ENCODE data around the gene ABCG1. TPM values are rescaled to one million over a fixed set of nuclear protein-coding genes. Genes with fewer than 3 reads are reported as not detected.
A peak's percentile ranks its signal among the peaks of the same experiment; 100 is the strongest.

Gene ABCG1
- total and polyA plus RNA-seq, 4 experiments from 2014 or later, result 1.5 to 19.6 (median 9.5) TPM

- H3K27ac ChIP-seq (ENCODE audit: low read depth, low read length), result no peak overlapping the region
- intact Hi-C loops (cut with micrococcal nuclease), result no loop called here
- H3K9me3 ChIP-seq (ENCODE audit: control insufficient read depth in 1 of 2, low read length in 2 of 2), result no peaks in the 10 kb centered on the region
- H3K4me1 ChIP-seq (ENCODE audit: insufficient read depth, low read length), result peaks cover 8% of the 10 kb centered on the region
- ChIA-PET POLR2A (ENCODE audit: partially characterized antibody) (interaction anchor here (0.7 to 1.1 kb wide), 2 partner anchors 28 to 281 kb away, joined by 3 read pairs; no protein-coding TSS in a partner anchor), CTCF (ENCODE audit: partially characterized antibody) (no interaction called here)
- Mint-ChIP-seq H3K4me3 (no peak overlapping the region), H3K27ac (peak overlapping the region in 1 of 7 donors; percentile 40), H3K36me3 (peaks cover 3 to 7% of the 10 kb centered on the region in 2 donors), H3K4me1 (peaks cover 7 to 11% (median 11%) of the 10 kb centered on the region in 4 donors), H3K9me3 (peaks cover 0 to 10% (median 2%) of the 10 kb centered on the region in 8 donors), H3K27me3 (no peaks in the 10 kb centered on the region)
- no peaks in the 10 kb centered on the region for H3K27me3 ChIP-seq (ENCODE audit: insufficient read depth, low read length)
- H3K36me3 ChIP-seq (ENCODE audit: insufficient read depth, low read length), result no peaks in the 10 kb centered on the region
- DNase-seq, result no peak
- H3K4me3 ChIP-seq (ENCODE audit: low read length in 2 of 2), result no peak overlapping the region
Observed at GRCh38 chr21:42215942-42216725, 2.8 kb upstream of the ABCG1 start.

GRCh38 chr21:42216726-42217572 is 2.0 kb upstream of the ABCG1 start:
- no peak for DNase-seq
- Mint-ChIP-seq H3K9me3 (peaks cover 0 to 10% (median 2%) of the 10 kb centered on the region in 8 donors), H3K27me3 (no peaks in the 10 kb centered on the region), H3K36me3 (peaks cover 3 to 10% of the 10 kb centered on the region in 2 donors), H3K27ac (peak overlapping the region in 4 of 7 donors; percentile 40 to 82 (median 74)), H3K4me3 (peak overlapping the region in 5 of 8 donors; percentile 28 to 65 (median 55)), H3K4me1 (peaks cover 10 to 19% (median 17%) of the 10 kb centered on the region in 4 donors)
- no peaks in the 10 kb centered on the region for H3K9me3 ChIP-seq (ENCODE audit: control insufficient read depth in 1 of 2, low read length in 2 of 2)
- peaks cover 16% of the 10 kb centered on the region for H3K4me1 ChIP-seq (ENCODE audit: insufficient read depth, low read length)
- no peaks in the 10 kb centered on the region for H3K36me3 ChIP-seq (ENCODE audit: insufficient read depth, low read length)
- H3K27me3 ChIP-seq (ENCODE audit: insufficient read depth, low read length), result no peaks in the 10 kb centered on the region
- CTCF ChIA-PET (ENCODE audit: partially characterized antibody), result no interaction called here
- intact Hi-C loops (cut with micrococcal nuclease), result no loop called here
- no peak overlapping the region for H3K4me3 ChIP-seq (ENCODE audit: low read length in 2 of 2)
- POLR2A ChIA-PET (ENCODE audit: partially characterized antibody), result interaction anchor here (0.7 kb wide), 1 partner anchor 280 kb away, joined by 3 read pairs; no protein-coding TSS in a partner anchor
- H3K27ac ChIP-seq (ENCODE audit: low read depth, low read length), result no peak overlapping the region

- intact Hi-C loops (cut with micrococcal nuclease), result loop anchor here (1.0 kb wide), 3 partner anchors 9 to 31 kb away; no protein-coding TSS in a partner anchor
- peaks cover 0 to 10% (median 2%) of the 10 kb centered on the region in 8 donors for H3K9me3 Mint-ChIP-seq
- DNase-seq, result no peak
Observed at GRCh38 chr21:42219606-42220137, 732 bp downstream of the ABCG1 start.

GRCh38 chr21:42220138-42220701 is 1.3 kb downstream of the ABCG1 start:
- H3K4me1 Mint-ChIP-seq, result peaks cover 20 to 44% (median 28%) of the 10 kb centered on the region in 4 donors

More at GRCh38 chr21:42219606-42220137, 732 bp downstream of the ABCG1 start:
- Mint-ChIP-seq H3K27me3 (no peaks in the 10 kb centered on the region), H3K36me3 (peaks cover 6 to 15% of the 10 kb centered on the region in 2 donors), H3K27ac (peak overlapping the region; percentile 87 to 100 (median 96)), H3K4me1 (peaks cover 20 to 38% (median 28%) of the 10 kb centered on the region in 4 donors), H3K4me3 (peak overlapping the region; percentile 86 to 100 (median 96))
- ChIA-PET CTCF (ENCODE audit: partially characterized antibody) (interaction anchor here (0.8 to 3.8 kb wide), 14 partner anchors 9 to 74 kb away, joined by 3 to 29 read pairs (median 4); no protein-coding TSS in a partner anchor), POLR2A (ENCODE audit: partially characterized antibody) (interaction anchor here (0.8 to 4.0 kb wide), 10 partner anchors 10 to 43 kb away, joined by 3 to 80 read pairs (median 10); no protein-coding TSS in a partner anchor)
- H3K4me3 ChIP-seq (ENCODE audit: low read length in 2 of 2), result peak overlapping the region; percentile 80 to 91
- H3K9me3 ChIP-seq (ENCODE audit: control insufficient read depth in 1 of 2, low read length in 2 of 2), result no peaks in the 10 kb centered on the region
- H3K27ac ChIP-seq (ENCODE audit: low read depth, low read length), result peak overlapping the region; percentile 84
- no peaks in the 10 kb centered on the region for H3K36me3 ChIP-seq (ENCODE audit: insufficient read depth, low read length)
- peaks cover 27% of the 10 kb centered on the region for H3K4me1 ChIP-seq (ENCODE audit: insufficient read depth, low read length)
- no peaks in the 10 kb centered on the region for H3K27me3 ChIP-seq (ENCODE audit: insufficient read depth, low read length)

GRCh38 chr21:42221581-42222345 is 2.8 kb downstream of the ABCG1 start:
- intact Hi-C loops (cut with micrococcal nuclease), result no loop called here
- DNase-seq, result no peak
- H3K4me1 Mint-ChIP-seq, result peaks cover 24 to 57% (median 38%) of the 10 kb centered on the region in 4 donors
- H3K4me3 ChIP-seq (ENCODE audit: low read length in 2 of 2), result no peak overlapping the region
- H3K9me3 Mint-ChIP-seq, result peaks cover 0 to 3% (median 0%) of the 10 kb centered on the region in 8 donors
- ChIA-PET POLR2A (ENCODE audit: partially characterized antibody) (interaction anchor here (3.1 to 4.0 kb wide), 3 partner anchors 8 to 34 kb away, joined by 26 to 80 read pairs (median 35); no protein-coding TSS in a partner anchor), CTCF (ENCODE audit: partially characterized antibody) (interaction anchor here (1.2 to 3.8 kb wide), 3 partner anchors 12 to 58 kb away, joined by 3 to 29 read pairs (median 19); no protein-coding TSS in a partner anchor)
- no peaks in the 10 kb centered on the region for H3K27me3 ChIP-seq (ENCODE audit: insufficient read depth, low read length)
- no peak overlapping the region for H3K27ac ChIP-seq (ENCODE audit: low read depth, low read length)
- peaks cover 7% of the 10 kb centered on the region for H3K36me3 ChIP-seq (ENCODE audit: insufficient read depth, low read length)
- no peaks in the 10 kb centered on the region for H3K9me3 ChIP-seq (ENCODE audit: control insufficient read depth in 1 of 2, low read length in 2 of 2)
- peaks cover 27% of the 10 kb centered on the region for H3K4me1 ChIP-seq (ENCODE audit: insufficient read depth, low read length)
- no peaks in the 10 kb centered on the region for H3K27me3 Mint-ChIP-seq
- H3K36me3 Mint-ChIP-seq, result peaks cover 22 to 33% of the 10 kb centered on the region in 2 donors
- H3K4me3 Mint-ChIP-seq, result peak overlapping the region in 4 of 8 donors; percentile 11 to 41 (median 24)
- H3K27ac Mint-ChIP-seq, result peak overlapping the region; percentile 13 to 82 (median 66)

More at GRCh38 chr21:42220138-42220701, 1.3 kb downstream of the ABCG1 start:
- Histone ChIP-seq H3K4me1 (ENCODE audit: insufficient read depth, low read length) (peaks cover 27% of the 10 kb centered on the region), H3K4me3 (ENCODE audit: low read length in 2 of 2) (peak overlapping the region; percentile 80 to 91), H3K27ac (ENCODE audit: low read depth, low read length) (peak overlapping the region; percentile 84), H3K36me3 (ENCODE audit: insufficient read depth, low read length) (no peaks in the 10 kb centered on the region), H3K27me3 (ENCODE audit: insufficient read depth, low read length) (no peaks in the 10 kb centered on the region), H3K9me3 (ENCODE audit: control insufficient read depth in 1 of 2, low read length in 2 of 2) (no peaks in the 10 kb centered on the region)
- POLR2A ChIA-PET (ENCODE audit: partially characterized antibody), result interaction anchor here (0.7 to 4.0 kb wide), 12 partner anchors 9 to 101 kb away, joined by 3 to 80 read pairs (median 4); no protein-coding TSS in a partner anchor
- intact Hi-C loops (cut with micrococcal nuclease), result loop anchor here (1.0 kb wide), 3 partner anchors 8 to 32 kb away; no protein-coding TSS in a partner anchor
- peak; percentile 89 to 96 (median 92) for DNase-seq
- H3K9me3 Mint-ChIP-seq, result peaks cover 0 to 10% (median 2%) of the 10 kb centered on the region in 8 donors
- H3K4me3 Mint-ChIP-seq, result peak overlapping the region; percentile 86 to 100 (median 96)
- H3K27me3 Mint-ChIP-seq, result no peaks in the 10 kb centered on the region
- peaks cover 10 to 21% of the 10 kb centered on the region in 2 donors for H3K36me3 Mint-ChIP-seq
- CTCF ChIA-PET (ENCODE audit: partially characterized antibody), result interaction anchor here (0.8 to 3.8 kb wide), 15 partner anchors 8 to 75 kb away, joined by 3 to 29 read pairs (median 4); no protein-coding TSS in a partner anchor
- peak overlapping the region; percentile 87 to 100 (median 96) for H3K27ac Mint-ChIP-seq
